ENCODE measurements around the gene SLIT1. TPM values are rescaled to one million over a fixed set of nuclear protein-coding genes. Genes with fewer than 3 reads are reported as not detected.

The SLIT1 gene
- total RNA-seq, 4 donors from 2014 or later = 0.10 to 0.13 TPM; not detected in 2

DNA sequence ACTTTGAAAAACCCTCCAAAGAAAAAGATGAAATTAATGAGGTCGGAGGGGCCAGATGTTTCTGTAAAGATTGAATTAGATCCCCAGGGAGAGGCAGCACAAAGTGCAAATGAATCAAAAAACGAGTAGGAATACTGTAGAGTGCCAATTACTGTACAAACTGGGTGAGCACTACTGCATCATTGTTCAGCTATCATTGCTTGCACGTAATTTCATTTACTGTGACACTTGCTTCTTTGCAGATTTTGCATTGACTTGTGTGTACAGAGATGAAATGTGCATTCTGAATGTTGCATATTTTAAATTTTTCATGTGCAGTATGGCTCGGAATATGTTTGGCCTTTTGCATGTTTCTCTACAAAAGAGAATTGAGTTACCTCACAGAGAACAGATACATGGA, 230.0 kb downstream of the SLIT1 start:
- Histone ChIP-seq H3K4me3 (no peak overlapping the region), H3K4me1 (peaks cover 31 to 35% of the 10 kb centered on the region in 2 donors), H3K27me3 (no peaks in the 10 kb centered on the region), H3K27ac (no peak overlapping the region), H3K36me3 (peaks cover 0 to 24% of the 10 kb centered on the region in 2 donors), H3K9me3 (no peaks in the 10 kb centered on the region)
- ATAC-seq (no peak), DNase-seq (no peak)
- intact Hi-C loops (cut with DNase I; ENCODE audit: low total_unique reads) (no loop called here), in situ Hi-C loops (cut with MboI; ENCODE audit: low sequenced_read_pairs in 4 of 4) (no loop called here)
- TF ChIP-seq POLR2A (IDR thresholded peaks at IDR 0.05) = no peak
- TF ChIP-seq, protein P1, sequence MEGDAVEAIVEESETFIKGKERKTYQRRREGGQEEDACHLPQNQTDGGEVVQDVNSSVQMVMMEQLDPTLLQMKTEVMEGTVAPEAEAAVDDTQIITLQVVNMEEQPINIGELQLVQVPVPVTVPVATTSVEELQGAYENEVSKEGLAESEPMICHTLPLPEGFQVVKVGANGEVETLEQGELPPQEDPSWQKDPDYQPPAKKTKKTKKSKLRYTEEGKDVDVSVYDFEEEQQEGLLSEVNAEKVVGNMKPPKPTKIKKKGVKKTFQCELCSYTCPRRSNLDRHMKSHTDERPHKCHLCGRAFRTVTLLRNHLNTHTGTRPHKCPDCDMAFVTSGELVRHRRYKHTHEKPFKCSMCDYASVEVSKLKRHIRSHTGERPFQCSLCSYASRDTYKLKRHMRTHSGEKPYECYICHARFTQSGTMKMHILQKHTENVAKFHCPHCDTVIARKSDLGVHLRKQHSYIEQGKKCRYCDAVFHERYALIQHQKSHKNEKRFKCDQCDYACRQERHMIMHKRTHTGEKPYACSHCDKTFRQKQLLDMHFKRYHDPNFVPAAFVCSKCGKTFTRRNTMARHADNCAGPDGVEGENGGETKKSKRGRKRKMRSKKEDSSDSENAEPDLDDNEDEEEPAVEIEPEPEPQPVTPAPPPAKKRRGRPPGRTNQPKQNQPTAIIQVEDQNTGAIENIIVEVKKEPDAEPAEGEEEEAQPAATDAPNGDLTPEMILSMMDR (IDR thresholded peaks at IDR 0.05 in 4 of 5, conservative IDR thresholded peaks at IDR 0.05 in 1 of 5) = no peak

DNA sequence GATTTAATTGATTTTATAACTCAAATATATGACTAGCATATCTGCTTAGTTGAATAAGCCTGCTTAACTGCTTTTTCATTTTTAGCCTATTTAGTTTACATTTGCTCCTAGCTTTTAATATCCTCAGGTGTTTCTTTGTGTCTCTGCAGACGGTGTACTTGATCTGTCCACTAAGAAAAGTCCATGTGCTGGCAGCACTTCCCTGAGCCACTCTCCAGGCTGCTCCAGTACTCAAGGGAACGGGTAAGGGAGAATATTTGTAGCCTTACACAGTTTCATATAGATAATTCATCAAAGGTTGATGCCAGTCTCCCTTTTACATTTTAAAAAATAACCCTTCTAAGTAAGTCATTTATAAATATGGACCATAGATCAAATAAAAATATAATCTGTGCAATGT, 233.8 kb downstream of the SLIT1 start:
- peak in 1 of 2 donors; percentile 55 for ATAC-seq
- Histone ChIP-seq H3K36me3 (peaks cover 0 to 15% of the 10 kb centered on the region in 2 donors), H3K27ac (peak overlapping the region in 1 of 4 donors; percentile 30), H3K4me1 (peaks cover 31 to 40% of the 10 kb centered on the region in 2 donors), H3K27me3 (no peaks in the 10 kb centered on the region), H3K9me3 (no peaks in the 10 kb centered on the region), H3K4me3 (no peak overlapping the region)
- in situ Hi-C loops (cut with MboI; ENCODE audit: low sequenced_read_pairs in 4 of 4) = no loop called here
- intact Hi-C loops (cut with DNase I; ENCODE audit: low total_unique reads) = no loop called here
- TF ChIP-seq, protein P1 (IDR thresholded peaks at IDR 0.05 in 4 of 5, conservative IDR thresholded peaks at IDR 0.05 in 1 of 5) = no peak
- no peak for TF ChIP-seq POLR2A (IDR thresholded peaks at IDR 0.05)
- no peak for DNase-seq

DNA sequence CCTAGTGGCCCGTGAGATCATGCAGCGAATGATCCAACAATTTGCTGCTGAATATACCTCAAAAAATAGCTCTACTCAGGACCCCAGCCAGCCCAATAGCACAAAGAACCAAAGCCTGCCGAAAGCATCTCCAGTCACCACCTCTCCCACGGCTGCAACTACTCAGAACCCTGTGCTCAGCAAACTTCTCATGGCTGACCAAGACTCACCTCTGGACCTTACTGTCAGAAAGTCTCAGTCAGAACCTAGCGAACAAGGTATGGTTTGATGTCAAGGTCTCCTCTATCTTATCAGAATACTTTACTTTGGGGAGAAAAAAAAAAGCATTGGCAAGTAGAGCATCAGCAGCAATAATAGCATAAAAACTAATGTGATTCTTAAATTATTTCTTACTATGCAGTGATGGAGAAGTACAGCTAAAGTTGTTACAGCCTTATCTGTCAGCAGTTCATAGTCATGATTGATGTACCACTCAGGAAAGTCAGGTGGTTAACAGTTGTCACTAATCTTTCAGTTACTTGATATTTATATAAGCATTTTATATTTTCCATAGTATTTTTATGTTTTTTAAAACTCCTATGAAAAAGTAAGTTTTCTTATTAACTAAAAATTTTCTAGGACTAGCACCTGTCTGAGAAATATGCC, 236.6 kb downstream of the SLIT1 start:
- no peak overlapping the region for H3K4me3 ChIP-seq
- peak overlapping the region; percentile 2 to 74 (median 27) for H3K27ac ChIP-seq
- TF ChIP-seq, protein P1 (IDR thresholded peaks at IDR 0.05 in 4 of 5, conservative IDR thresholded peaks at IDR 0.05 in 1 of 5) = no peak
- no peaks in the 10 kb centered on the region for H3K36me3 ChIP-seq
- no peak for DNase-seq
- in situ Hi-C loops (cut with MboI; ENCODE audit: low sequenced_read_pairs in 4 of 4) (no loop called here), intact Hi-C loops (cut with DNase I; ENCODE audit: low total_unique reads) (loop anchor here (2.0 kb wide), 1 partner anchor 76 kb away; no protein-coding TSS in a partner anchor)
- H3K27me3 ChIP-seq = no peaks in the 10 kb centered on the region
- peaks cover 37 to 46% of the 10 kb centered on the region in 2 donors for H3K4me1 ChIP-seq
- peak; percentile 41 to 60 for ATAC-seq
- no peaks in the 10 kb centered on the region for H3K9me3 ChIP-seq

Other genes with a start within 250 kb of the SLIT1 start
- gene ARHGAP19, start 106.7 kb upstream of the SLIT1 start, total RNA-seq = 10 to 100 TPM in 1 of 4 donors, 1 to 10 TPM in 3; 1.7 to 12.3 (median 2.4) TPM
- 1 to 10 TPM; 1.7 to 7.6 (median 3.2) TPM for gene FRAT1, start 133.3 kb upstream of the SLIT1 start, total RNA-seq
- gene FRAT2, start 148.8 kb upstream of the SLIT1 start, total RNA-seq = 10 to 100 TPM in 3 of 4 donors, 1 to 10 TPM in 1; 9.3 to 28.7 (median 20.5) TPM
- gene RRP12, start 215.4 kb upstream of the SLIT1 start, total RNA-seq = 10 to 100 TPM; 41.9 to 61.4 (median 49.9) TPM
- 10 to 100 TPM; 41.0 to 72.1 (median 62.2) TPM for gene PGAM1, start 240.2 kb upstream of the SLIT1 start, total RNA-seq